Erythroblast (primary cell): ENCODE measurements around the gene CLEC4G.

Source experiments
- GATA1 ChIP-seq: IDR thresholded peaks from 2 replicates; pipeline ENCODE4 v1.6.1; 2011; ENCODE audit warnings: low read depth, mild to moderate bottlenecking, control low read depth, low read length, moderate library complexity
- POLR2A ChIP-seq: IDR thresholded peaks from 2 replicates; pipeline ENCODE4 v1.6.1; 2011; ENCODE audit warnings: mild to moderate bottlenecking, low read length

- TF ChIP-seq POLR2A: no peak
- no peak for TF ChIP-seq GATA1
These were observed 15.3 kb upstream of the CLEC4G start, which contains the start of gene CD209 for GRCh38 chr19:7746903-7747884.
